Karpas-422 (cell line): ENCODE results near the gene WNK2. TPM values are rescaled to one million over a fixed set of nuclear protein-coding genes. Genes with fewer than 3 reads are reported as not detected.
A peak's percentile ranks its signal among the peaks of the same experiment; 100 is the strongest.
"Not testable (repeated sequence)": the region's sequence is repeated elsewhere in the genome, so short reads cannot be mapped to it uniquely, and the experiment has no call there.

Experiments
- DNase-seq: peaks from one replicate; pipeline ENCODE4 v3.0.0-alpha.2; 2015
- H2AFZ ChIP-seq: fragments of 200-600 bp; sonication (generic); 2 replicates; pipeline ENCODE4 v1.6.1; 2014; ENCODE audit warnings: antibody characterized with exemption, low read length, mixed read lengths
- H3K27ac ChIP-seq: fragments of 200-600 bp; sonication (generic); 2 replicates; pipeline ENCODE4 v1.5.1; 2014; ENCODE audit warnings: mild to moderate bottlenecking, low read length, moderate library complexity
- H3K27me3 ChIP-seq: fragments of 200-600 bp; sonication (generic); 2 replicates; pipeline ENCODE4 v1.6.1; 2014; ENCODE audit warnings: low read length, mixed read lengths
- H3K36me3 ChIP-seq: fragments of 200-600 bp; sonication (generic); 2 replicates; pipeline ENCODE4 v1.6.1; 2014; ENCODE audit warnings: low read length, mixed read lengths; ENCODE audit not compliant: insufficient read depth
- H3K4me1 ChIP-seq: fragments of 200-600 bp; sonication (generic); 2 replicates; pipeline ENCODE4 v1.6.1; 2014; ENCODE audit warnings: mild to moderate bottlenecking, low read length, mixed read lengths
- H3K4me2 ChIP-seq: fragments of 200-600 bp; sonication (generic); 2 replicates; pipeline ENCODE4 v1.6.1; 2014; ENCODE audit warnings: low read length, low read depth, mild to moderate bottlenecking; ENCODE audit not compliant: poor library complexity, severe bottlenecking
- H3K4me3 ChIP-seq: fragments of 200-600 bp; sonication (generic); 2 replicates; pipeline ENCODE4 v1.5.1; 2014; ENCODE audit warnings: mild to moderate bottlenecking, antibody characterized with exemption, low read length, mixed read lengths
- H3K79me2 ChIP-seq: fragments of 200-600 bp; sonication (generic); 2 replicates; pipeline ENCODE4 v1.6.1; 2014; ENCODE audit warnings: mild to moderate bottlenecking, low read length, mixed read lengths
- H3K9ac ChIP-seq: fragments of 200-600 bp; sonication (generic); 2 replicates; pipeline ENCODE4 v1.6.0; 2014; ENCODE audit warnings: low read length
- H3K9me2 ChIP-seq: fragments of 200-600 bp; sonication (generic), shearing (Covaris generic); replicated peaks from 2 replicates; pipeline ENCODE4 v1.6.0; 2014; ENCODE audit warnings: mild to moderate bottlenecking, low read length, moderate library complexity; ENCODE audit not compliant: insufficient read depth
- H3K9me3 ChIP-seq: fragments of 300-700, 200-600 bp; sonication (generic); 2 replicates; pipeline ENCODE4 v1.6.1; 2014; ENCODE audit warnings: low read length, mixed read lengths
- H4K20me1 ChIP-seq: fragments of 200-600 bp; sonication (generic); 2 replicates; pipeline ENCODE4 v1.6.1; 2014; ENCODE audit warnings: mild to moderate bottlenecking, antibody characterized with exemption, low read length, low read depth; ENCODE audit not compliant: insufficient read depth
- total RNA-seq: library from RNA; depleted of rRNA; stranded (reverse); fragments of >200 nt; shearing (Covaris generic); gene quantifications from 2 replicates; pipeline ENCODE4 v1.2.3, GENCODE V29; 2014; ENCODE audit warnings: low replicate concordance

Gene WNK2
- total RNA-seq, 1 experiment from 2014 or later = not detected

DNA sequence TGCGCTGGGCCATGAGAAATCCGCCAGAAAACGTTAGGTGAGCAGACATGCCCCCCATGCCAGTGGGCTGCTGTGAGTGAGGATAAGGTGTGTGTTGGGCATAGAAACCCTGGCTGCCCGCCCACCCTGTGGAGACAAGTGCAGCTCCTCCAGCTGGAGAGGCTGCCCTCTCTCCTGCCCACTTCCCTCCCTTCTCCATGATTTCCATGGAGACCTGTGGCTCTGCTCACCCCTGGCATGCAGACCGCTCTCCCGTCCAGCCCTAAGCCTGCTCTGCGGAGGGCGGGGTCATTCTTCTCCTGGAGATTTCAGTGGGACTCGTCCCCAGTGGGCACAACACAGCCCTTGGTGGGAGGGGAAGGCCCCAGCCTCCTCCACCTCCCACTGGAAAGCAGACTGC is 134.5 kb downstream of the WNK2 start:
- no peaks in the 10 kb centered on the region for H3K9me3 ChIP-seq
- H3K9ac ChIP-seq = no peak overlapping the region
- H3K9me2 ChIP-seq = no peaks in the 10 kb centered on the region
- no peak overlapping the region for H3K4me2 ChIP-seq
- no peak overlapping the region for H2AFZ ChIP-seq
- H3K79me2 ChIP-seq = no peaks in the 10 kb centered on the region
- H3K36me3 ChIP-seq = no peaks in the 10 kb centered on the region
- no peaks in the 10 kb centered on the region; the same call in 1 of the 2 replicates for H3K4me1 ChIP-seq
- DNase-seq = peak; percentile 23
- H4K20me1 ChIP-seq = no peaks in the 10 kb centered on the region
- no peak overlapping the region for H3K4me3 ChIP-seq
- no peaks in the 10 kb centered on the region for H3K27me3 ChIP-seq
- no peak overlapping the region for H3K27ac ChIP-seq

GRCh38 chr9:93319301-93319991 is 135.5 kb downstream of the WNK2 start:
- Histone ChIP-seq H3K4me2 (no peak overlapping the region), H3K9ac (no peak overlapping the region), H3K4me1 (peaks cover 3% of the 10 kb centered on the region; the same call in 1 of the 2 replicates), H3K36me3 (no peaks in the 10 kb centered on the region), H3K4me3 (no peak overlapping the region), H3K9me2 (no peaks in the 10 kb centered on the region), H3K27me3 (no peaks in the 10 kb centered on the region), H2AFZ (no peak overlapping the region), H4K20me1 (no peaks in the 10 kb centered on the region), H3K79me2 (no peaks in the 10 kb centered on the region), H3K9me3 (no peaks in the 10 kb centered on the region), H3K27ac (no peak overlapping the region)
- DNase-seq = peak; percentile 22

- Histone ChIP-seq H3K4me3 (no peak overlapping the region), H3K4me1 (peaks cover 3% of the 10 kb centered on the region; the same call in 1 of the 2 replicates), H4K20me1 (no peaks in the 10 kb centered on the region), H3K9me2 (no peaks in the 10 kb centered on the region), H3K4me2 (no peak overlapping the region), H3K9ac (no peak overlapping the region), H3K9me3 (no peaks in the 10 kb centered on the region), H3K36me3 (no peaks in the 10 kb centered on the region), H3K27me3 (no peaks in the 10 kb centered on the region), H3K79me2 (no peaks in the 10 kb centered on the region), H2AFZ (no peak overlapping the region), H3K27ac (no peak overlapping the region)
- no peak for DNase-seq
Observed at GRCh38 chr9:93319992-93320500, 136.1 kb downstream of the WNK2 start.

- H3K9ac ChIP-seq = no peak overlapping the region
- peak; percentile 26 for DNase-seq
- no peaks in the 10 kb centered on the region for H3K9me2 ChIP-seq
- H3K9me3 ChIP-seq = no peaks in the 10 kb centered on the region
- no peaks in the 10 kb centered on the region for H3K79me2 ChIP-seq
- H3K27ac ChIP-seq = no peak overlapping the region
- H3K4me1 ChIP-seq = peaks cover 3% of the 10 kb centered on the region; the same call in 1 of the 2 replicates
- H3K4me2 ChIP-seq = no peak overlapping the region
- H3K27me3 ChIP-seq = no peaks in the 10 kb centered on the region
- no peak overlapping the region for H3K4me3 ChIP-seq
- no peak overlapping the region for H2AFZ ChIP-seq
- H4K20me1 ChIP-seq = no peaks in the 10 kb centered on the region
- no peaks in the 10 kb centered on the region for H3K36me3 ChIP-seq
Observed at GRCh38 chr9:93320591-93321219, 136.8 kb downstream of the WNK2 start.

DNA sequence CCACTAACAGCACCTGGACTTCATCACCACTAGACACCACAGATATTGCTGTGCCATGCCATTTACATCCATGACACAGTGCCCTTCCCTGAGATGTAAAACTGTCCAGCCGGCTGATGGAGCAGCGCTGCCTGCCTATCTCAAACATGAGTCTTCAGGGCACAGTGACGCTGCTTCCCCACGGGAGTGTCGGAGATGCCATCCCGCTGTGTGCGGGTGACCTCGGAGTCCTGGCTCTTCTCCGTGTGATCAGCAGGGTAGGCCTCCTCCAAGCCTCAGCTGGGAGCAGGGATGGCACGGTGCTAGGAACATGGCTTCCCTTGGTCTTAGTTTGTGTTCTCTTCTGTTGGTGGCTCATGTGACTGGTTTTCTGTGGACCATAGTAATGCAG is 137.3 kb downstream of the WNK2 start:
- Histone ChIP-seq H3K4me1 (peaks cover 3% of the 10 kb centered on the region; the same call in 1 of the 2 replicates), H3K27me3 (no peaks in the 10 kb centered on the region), H2AFZ (no peak overlapping the region), H4K20me1 (no peaks in the 10 kb centered on the region), H3K9ac (no peak overlapping the region), H3K36me3 (no peaks in the 10 kb centered on the region), H3K27ac (no peak overlapping the region), H3K79me2 (no peaks in the 10 kb centered on the region), H3K4me3 (no peak overlapping the region), H3K9me3 (no peaks in the 10 kb centered on the region), H3K9me2 (no peaks in the 10 kb centered on the region), H3K4me2 (no peak overlapping the region)
- DNase-seq = peak; percentile 17

DNA sequence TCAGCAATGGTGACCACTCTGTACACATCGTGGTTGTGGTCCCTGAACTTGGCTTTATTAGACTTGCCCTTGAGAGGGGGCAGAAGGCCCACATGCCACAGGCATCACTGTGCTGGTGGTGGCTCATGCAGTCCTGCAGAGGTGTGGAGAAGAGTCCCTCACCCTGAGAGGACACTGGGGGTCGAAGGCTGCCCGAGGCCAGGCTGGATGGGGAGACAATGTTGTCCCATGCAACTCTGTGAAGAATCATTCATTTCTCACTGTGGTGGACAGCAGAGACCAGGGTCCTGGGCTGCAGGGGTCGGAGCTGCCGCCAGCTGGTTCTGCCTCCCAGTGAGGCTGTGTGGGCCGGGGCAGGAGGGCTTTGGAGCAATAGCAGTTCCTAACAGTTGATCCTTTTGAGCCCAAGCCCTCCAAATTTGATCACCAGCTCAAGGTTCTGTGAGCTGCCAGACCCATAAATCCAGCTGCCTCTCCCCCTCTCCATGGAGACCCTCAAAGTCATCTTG is 139.6 kb downstream of the WNK2 start:
- H3K27me3 ChIP-seq, H3K4me3 ChIP-seq, H3K36me3 ChIP-seq, H3K9me3 ChIP-seq, H3K9ac ChIP-seq, H3K27ac ChIP-seq, H4K20me1 ChIP-seq, H3K9me2 ChIP-seq, H3K4me1 ChIP-seq, H2AFZ ChIP-seq, H3K79me2 ChIP-seq, H3K4me2 ChIP-seq: not testable (repeated sequence)
- peak; percentile 25 for DNase-seq

DNA sequence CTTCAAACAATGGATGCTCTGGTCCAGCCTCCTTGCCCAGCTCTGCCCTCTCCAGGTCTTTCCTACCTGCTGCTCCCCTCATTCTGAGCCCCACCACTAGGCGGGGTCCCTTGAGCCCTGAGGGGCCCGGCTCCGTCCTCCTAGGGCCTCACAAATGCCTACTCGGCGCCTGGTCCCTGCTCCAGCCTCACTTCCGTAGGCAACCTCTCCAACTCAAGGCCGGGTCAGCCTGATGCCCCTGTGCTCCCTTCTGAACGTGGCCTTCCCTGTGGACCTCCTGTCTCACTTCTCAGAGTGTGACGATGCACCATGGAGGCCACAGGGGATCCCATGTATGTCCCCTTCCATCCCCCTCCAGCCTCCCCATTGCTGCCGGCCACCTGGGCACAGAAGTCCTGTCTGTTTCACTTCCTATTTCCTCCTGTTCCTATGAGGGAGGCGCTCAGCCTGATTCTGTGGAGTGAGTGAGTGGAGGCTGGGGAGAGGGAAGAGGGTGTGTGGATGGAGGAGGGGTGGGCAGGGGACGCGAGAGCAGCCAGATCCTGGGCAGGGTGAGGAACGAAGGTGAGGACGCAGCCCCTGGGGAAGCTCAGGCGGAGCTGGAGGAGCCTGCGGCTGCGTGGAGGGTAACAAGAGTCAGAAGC is 140.4 kb downstream of the WNK2 start:
- no peaks in the 10 kb centered on the region for H3K36me3 ChIP-seq
- peaks cover 3% of the 10 kb centered on the region; the same call in 1 of the 2 replicates for H3K4me1 ChIP-seq
- H3K27ac ChIP-seq = no peak overlapping the region
- no peak overlapping the region for H3K4me3 ChIP-seq
- no peak overlapping the region for H3K4me2 ChIP-seq
- no peaks in the 10 kb centered on the region for H3K27me3 ChIP-seq
- no peaks in the 10 kb centered on the region for H3K79me2 ChIP-seq
- H2AFZ ChIP-seq = no peak overlapping the region
- no peak overlapping the region for H3K9ac ChIP-seq
- no peaks in the 10 kb centered on the region for H4K20me1 ChIP-seq
- H3K9me2 ChIP-seq = no peaks in the 10 kb centered on the region
- H3K9me3 ChIP-seq = no peaks in the 10 kb centered on the region
- peak; percentile 36 for DNase-seq
